Activated T-cell treated with anti-CD3 and anti-CD28 coated beads, Interleukin-2, amount 50 U/mL, for 1 hour (primary cell): ENCODE data around the gene ASCC2.
A peak's percentile ranks its signal among the peaks of the same experiment; 100 is the strongest.
"Not testable (repeated sequence)": the region's sequence is repeated elsewhere in the genome, so short reads cannot be mapped to it uniquely, and the experiment has no call there.

ENCODE experiments used
- DNase-seq: peaks from one replicate; pipeline ENCODE4 v3.0.0-alpha.2; 2020

The ASCC2 gene, protein sequence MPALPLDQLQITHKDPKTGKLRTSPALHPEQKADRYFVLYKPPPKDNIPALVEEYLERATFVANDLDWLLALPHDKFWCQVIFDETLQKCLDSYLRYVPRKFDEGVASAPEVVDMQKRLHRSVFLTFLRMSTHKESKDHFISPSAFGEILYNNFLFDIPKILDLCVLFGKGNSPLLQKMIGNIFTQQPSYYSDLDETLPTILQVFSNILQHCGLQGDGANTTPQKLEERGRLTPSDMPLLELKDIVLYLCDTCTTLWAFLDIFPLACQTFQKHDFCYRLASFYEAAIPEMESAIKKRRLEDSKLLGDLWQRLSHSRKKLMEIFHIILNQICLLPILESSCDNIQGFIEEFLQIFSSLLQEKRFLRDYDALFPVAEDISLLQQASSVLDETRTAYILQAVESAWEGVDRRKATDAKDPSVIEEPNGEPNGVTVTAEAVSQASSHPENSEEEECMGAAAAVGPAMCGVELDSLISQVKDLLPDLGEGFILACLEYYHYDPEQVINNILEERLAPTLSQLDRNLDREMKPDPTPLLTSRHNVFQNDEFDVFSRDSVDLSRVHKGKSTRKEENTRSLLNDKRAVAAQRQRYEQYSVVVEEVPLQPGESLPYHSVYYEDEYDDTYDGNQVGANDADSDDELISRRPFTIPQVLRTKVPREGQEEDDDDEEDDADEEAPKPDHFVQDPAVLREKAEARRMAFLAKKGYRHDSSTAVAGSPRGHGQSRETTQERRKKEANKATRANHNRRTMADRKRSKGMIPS

DNA sequence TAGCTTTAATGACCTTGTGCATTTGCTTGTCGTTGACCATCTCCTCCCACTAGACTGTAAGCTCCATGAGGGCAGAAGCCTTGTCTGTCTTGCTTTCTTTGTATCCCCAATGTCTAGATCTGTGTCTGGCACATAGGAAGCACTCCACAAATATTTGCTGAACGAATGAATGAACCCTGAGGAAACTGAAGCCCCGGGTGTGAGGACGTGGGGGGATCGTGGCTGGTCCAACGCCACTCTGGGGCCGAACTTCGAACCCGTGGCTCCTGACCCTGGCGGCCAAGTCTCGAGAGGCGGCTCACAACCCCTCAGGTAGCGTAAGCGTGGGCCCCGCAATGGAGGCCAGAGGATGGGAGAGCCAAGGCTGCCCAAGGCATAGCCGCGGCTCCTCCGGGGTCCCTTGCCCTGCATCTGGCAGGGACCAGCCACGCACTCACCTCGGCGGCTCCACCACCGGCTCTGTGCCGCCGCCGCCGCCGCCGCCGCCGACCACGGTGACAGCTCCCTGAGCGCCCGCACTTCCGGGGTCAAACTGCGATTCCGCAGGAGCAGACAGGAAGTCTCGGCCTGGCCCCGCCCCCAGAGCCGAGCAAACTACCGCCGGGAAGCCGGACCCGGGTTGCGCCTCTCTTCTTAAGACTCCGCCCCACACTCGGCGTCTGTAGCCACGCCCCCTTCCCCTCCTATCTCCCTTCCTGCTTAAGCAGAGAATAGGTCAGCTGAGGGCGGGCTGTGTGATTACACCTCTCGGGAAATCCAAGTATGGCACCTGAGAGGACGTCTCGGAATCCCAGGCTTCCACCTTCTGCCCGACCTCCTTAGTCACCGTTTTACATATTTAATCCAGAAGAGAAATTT lies at the start of gene ASCC2:
TSS of gene ASCC2 (minus strand) at position 534 of the 858 bp plus-strand sequence. CDS start 5,949 bp downstream, outside the sequence.
- DNase-seq: peak; percentile 98

DNA sequence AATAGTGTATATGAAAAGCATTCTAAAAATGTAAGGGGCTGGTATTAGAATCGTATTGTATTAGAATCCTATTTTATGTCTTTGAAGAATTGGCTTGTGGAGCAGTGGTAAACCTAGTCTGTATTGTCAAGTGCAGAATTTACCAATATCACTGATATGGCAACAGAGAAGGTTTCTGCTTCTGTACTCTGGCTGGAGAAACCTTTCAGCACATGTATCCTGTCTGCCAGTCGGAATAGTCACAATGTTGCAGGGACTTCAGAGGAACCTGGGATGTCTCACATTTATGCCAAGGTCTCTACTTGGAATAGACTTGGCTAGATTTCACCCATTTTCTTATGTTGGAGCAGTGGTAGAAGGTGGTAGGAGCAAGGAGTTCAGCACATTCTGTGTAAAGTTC lies 49.3 kb upstream of the ASCC2 start:
- DNase-seq: no peak

DNA sequence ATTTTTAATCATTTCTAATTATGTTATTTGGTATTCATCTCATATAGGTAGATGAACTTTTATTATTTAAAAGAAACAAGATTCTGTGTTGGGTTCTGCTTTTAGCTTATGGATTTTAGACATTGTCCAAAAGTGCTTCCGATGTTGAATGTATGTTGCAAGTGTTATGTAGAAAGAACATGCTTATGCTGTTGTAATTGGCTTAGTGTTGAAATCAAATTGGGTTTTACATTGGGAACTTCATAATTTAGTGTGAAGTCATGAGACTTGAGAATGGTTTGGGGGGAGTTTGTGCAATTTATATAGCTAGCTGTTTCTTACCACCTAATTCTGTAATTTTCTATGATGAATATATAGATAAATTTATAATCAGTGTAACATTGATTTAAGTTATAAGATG lies 48.5 kb upstream of the ASCC2 start:
- DNase-seq: no peak

DNA sequence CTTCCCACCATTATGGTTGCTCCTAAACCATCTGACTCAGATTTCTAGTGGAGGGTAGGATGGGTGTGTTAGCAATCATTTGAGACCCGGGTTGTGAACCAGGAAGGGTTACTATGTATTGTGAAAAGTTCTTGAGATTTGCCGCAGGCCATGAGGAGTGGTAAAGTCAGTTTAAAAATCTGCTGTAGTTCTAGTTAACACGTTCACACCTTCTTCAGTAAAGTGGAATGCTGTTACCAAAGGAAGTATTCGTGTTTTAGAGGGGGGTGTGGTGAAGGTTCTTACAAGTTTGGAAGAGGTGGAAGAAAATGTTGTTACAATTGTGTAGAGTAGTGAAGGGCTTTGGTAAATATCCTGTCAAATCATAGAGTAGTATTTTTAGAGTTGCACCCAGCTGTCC lies 47.5 kb upstream of the ASCC2 start:
- DNase-seq: no peak

DNA sequence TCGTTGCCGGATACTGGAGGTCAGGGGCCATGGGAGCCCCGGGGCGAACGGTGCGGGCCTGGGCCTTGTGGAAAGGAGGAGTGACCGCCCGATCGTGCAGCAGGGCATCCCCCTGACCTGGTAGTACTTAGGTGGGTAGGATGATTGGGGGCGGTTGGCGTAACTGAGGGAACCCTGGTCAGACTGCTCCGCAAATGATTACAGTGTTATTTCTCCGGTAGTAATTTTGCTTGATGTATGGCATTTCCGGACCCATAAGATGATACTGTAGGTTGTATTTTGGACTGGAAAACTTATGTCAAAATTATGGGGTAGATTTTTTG lies 45.7 kb upstream of the ASCC2 start:
- DNase-seq: no peak

DNA sequence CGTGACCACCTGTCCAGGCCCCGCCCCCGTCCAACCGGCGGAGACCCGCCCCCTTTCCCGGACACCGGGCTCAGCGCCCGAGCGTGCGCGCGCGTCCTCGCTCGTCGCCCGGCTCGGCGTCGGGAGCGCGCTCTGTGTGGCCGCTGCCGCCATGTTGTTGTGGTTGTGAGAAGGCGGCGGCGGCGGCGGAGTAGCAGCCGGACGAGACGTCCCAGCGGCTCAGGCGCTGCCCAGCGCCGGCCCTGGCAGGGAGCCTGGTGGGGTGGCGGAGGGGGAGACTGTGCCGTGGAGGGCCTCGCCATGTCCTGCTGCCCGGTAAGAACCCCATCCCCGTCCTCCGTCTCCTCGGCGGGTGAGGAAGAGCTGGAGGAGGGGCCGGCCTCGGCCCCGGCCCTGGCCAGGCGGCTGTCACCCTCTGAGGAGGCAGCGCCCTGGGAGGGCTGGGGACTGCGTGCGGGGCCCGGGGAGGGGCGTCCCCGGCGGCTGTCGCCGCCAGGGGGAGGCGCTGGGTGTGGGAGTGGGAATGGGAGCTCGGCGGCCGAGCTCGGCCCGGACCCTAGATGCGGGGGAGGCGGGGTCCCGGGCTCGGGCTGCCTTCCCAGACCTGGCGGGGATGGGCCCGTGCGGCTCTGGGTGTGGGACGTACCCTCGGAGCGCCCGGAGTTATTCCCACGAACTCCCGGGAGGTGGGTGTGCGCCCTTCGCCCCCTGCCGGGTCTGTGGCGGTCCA lies 45.1 kb upstream of the ASCC2 start, which contains the start of gene MTMR3:
TSS of gene MTMR3 (plus strand) at position 130 of the 730 bp plus-strand sequence. CDS start 87,886 bp downstream, outside the sequence.
- DNase-seq: peak; percentile 96

DNA sequence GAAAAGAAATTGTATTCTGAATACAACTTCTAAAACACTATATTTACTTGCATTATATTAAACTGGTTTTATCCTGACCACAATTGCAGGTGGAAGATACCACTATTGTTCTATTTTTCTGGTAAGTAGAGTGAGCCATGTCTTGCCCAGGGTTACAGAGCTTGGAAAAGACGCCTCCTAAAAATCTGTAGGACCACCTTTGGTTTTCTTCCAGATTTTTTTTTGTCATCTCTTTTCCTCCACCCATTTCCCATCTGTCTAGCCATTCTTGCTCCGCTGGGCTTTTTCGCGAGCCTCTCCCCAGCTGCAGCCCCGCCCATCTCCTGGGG lies 44.6 kb upstream of the ASCC2 start:
- no peak for DNase-seq

DNA sequence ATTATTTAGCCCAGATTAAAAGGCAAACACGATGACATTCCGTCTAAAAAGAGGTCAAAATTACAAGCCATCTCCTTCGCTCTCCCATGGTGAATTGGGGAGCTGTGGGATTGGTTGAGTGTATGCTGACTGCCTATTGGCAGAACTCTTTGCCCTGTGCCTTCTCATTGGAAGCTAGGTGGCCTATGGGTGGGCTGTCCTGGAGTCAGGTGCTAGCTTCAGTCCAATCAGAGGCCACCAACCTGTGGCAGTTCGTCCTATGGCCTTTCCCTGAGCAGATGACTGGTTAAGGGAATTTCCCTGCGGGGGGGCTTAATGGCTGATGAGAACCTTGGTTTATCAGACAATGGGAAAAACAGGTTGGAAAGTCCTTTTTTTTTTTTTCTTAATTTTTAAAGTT lies 41.7 kb upstream of the ASCC2 start:
- DNase-seq: no peak

DNA sequence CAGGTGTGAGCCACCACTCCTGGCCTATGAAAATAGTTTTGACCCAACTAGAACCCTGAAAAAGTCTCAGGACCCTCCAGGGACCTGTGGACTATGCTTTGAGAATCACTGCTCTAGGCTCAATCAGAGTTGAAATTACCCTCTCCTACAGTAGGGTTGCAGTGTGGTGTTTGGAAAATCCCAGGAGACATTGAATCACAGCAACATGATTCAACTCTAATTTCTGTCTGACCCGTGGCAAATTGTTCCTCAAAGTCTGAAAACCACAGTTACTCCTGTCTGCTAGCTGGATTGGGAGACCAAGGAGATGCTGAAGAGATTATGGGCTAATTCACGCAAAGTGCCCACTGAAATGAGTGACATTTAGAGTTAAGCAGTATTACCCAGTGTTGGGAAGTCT lies 39.5 kb upstream of the ASCC2 start:
- DNase-seq: no peak

DNA sequence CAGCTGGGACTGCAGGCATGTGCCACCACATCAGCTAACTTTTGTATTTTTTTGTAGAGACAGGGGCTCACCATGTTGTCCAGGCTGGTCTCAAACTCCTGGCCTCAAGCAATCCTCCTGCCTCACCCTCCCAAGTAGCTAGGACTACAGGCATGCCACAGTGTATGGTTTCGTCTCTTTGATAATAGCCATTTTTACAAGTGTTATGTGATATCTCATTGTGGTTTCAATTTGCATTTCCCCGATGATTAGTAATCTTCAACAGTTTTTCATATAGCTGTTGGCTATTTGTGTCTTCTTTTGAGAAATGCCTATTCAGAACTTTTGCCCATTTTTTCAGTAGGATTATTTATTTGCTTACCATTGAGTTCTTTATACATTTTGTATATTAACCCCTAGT lies 35.9 kb upstream of the ASCC2 start:
- no peak for DNase-seq

DNA sequence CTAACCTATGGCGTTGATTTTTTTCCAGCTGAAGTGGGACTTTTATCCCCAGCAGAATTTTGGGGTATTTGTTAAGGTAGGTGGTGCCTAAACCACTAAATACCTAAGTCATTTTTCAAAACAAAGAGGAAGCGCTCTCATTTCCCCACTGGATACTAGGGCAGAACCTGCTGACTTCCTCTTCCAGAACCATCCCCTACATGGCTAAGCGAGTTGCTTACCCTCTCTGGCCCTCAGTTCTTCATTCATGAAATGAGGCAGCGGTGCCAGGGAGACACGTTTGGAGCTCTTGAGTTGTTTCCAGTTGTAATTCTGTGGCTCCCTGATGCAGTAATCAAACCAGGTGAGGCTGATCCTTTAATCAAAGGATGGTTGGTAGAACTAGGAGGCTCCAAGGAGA lies 34.9 kb upstream of the ASCC2 start:
- DNase-seq: no peak

DNA sequence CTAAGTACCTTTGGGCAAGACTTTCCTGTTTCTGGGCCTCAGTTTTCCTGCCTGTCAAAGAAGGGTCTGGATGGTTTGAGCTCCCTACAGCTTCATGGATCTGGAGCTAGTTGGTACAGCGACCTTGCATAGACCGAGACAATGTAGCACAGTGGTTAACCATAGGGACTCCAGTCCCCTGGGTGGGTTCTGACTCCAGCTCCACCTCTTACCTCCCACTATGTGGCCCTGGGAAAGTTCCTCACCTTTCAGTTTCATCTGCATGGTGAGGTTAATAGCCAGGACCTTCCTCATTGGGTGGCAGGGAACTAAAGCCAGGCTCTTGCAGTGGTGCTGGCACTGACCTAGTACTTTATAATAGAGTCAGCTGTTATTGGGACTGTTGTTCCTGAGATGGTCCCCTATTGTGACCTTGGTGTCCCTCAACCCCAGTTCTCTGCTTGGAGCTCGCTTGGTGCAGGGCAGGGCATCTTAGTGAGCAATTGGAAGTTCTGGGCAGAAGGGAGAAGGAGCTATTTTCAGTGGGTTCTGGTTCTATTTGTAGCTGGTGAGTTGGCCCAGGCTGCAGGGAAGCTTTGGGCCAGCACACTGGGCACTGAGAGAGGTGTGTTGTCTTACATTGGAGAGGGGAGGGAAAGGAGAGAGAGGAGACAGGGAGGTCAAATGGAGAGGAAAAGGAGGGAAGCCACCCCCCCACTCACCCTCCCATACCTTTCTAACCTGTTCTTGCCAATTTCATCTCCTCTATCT lies 34.2 kb upstream of the ASCC2 start:
- no peak for DNase-seq

DNA sequence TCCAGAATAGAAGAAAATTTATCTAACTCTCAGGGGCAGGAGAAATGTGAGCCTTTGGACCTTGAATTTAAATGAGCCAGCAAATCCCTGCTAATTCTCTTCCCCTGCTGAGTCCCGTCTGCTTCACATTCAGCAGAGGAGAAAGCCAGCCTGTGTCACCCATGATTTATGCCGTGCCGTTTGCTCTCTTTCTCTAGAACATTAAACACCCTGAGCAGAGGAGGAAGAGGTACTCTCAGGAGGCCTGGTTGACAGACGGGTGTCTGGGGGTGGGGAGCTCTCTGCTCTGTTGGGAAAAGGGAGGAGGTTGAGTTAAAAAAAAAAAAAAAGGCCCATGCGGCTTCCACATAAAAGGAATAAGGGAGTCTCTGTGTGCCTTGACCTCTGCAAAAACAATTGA lies 33.6 kb upstream of the ASCC2 start:
- no peak for DNase-seq

DNA sequence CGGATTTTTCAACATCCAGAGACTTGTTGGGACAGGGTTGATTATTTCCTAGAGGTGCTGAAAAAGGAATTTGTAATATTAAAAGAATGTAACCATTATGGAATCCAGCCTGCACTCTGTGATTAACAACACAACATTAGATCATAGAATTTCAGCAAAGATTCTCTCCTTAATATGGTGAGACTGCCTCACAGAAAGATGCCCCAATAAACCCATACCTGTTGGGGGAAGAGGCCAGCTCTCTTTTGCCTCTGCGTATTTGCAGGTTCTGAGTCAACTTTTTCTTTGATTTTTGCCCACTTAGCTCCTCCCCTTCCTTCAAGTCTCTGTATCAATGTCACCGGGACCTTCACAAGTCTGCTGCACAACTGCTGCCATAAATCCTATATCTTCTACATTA lies 32.5 kb upstream of the ASCC2 start:
- no peak for DNase-seq

DNA sequence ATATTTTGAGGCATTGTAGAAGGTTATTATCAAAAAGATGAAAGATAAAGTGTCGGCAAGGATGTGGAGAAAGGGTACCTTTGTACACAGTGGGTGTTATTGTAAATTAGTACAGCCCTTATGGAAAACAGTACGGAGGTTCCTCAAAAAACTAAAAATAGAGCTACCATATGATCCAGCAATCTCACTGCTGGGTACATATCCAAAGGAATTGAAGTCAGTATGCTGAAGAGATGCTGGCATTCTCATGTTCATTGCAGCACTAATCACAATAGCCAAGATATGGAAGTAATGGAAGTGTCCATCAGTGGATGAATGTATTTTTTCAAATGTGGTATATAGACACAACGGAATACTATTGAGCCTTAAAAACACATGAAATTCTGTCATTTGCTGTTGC lies 29.8 kb upstream of the ASCC2 start:
- DNase-seq: no peak

DNA sequence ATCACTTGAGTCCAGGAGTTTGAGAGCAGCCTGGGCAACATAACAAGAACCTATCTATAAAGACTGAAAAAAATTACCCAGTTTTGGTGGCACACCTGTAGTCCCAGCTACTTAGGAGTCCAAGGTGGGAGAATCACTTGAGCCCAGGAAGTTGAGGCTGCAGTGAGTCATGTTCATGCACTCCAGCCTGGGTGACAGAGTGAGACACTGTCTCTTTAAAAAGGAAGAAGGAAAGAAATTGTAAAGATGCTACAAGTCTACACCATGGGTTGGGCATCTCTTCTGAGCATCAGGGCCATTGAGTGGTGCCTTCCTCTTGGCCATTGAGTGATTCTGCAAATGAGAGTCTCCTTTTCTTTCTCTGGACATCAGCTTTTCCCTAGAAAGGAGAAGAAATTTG lies 29.2 kb upstream of the ASCC2 start:
- no peak for DNase-seq

DNA sequence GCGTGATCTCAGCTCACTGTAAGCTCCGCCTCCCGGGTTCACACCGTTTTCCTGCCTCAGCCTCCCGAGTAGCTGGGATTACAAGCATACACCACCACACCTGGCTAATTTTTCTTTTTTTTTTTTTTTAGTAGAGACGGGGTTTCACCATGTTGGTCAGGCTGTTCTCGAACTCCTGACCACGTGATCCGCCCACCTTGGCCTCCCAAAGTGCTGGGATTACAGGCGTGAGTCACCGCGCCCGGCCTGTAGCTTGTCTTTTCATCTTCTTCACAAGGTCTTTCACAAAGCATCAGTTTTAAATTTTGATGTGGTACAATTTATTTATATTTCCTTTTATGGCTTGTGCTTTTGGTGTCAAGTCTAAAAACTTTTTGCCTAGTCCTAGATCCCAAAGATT lies 27.5 kb upstream of the ASCC2 start:
- DNase-seq: not testable (repeated sequence)

DNA sequence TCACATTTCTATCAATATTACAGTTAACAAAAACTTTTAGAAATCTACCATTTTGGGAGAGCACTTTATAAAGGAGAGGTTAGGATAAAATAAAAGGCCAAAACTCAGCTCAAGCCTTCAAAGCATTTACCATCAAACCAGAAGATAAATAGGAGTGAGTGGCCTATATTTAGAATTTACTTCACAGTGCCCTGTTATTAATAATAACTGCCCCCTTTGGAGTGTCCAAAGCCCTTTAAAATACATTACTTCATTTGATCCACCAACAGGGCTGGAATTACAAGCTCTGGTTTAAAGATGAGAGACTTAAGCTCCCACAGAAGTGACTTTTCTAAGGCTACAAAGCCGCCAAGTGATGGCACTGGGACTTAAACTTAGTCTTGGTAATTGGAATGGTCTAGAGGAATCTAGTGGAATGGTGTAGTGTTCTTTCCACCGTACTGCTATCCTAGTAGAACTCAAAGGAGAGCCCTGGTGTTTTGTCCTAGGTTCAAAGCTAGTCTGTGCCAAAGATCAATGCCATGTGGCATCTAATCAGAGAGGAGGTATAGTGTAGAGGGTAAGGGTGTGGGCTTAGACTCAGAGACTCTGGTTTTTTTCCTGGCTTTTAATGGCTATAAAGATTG lies 23.7 kb upstream of the ASCC2 start:
- DNase-seq: no peak

DNA sequence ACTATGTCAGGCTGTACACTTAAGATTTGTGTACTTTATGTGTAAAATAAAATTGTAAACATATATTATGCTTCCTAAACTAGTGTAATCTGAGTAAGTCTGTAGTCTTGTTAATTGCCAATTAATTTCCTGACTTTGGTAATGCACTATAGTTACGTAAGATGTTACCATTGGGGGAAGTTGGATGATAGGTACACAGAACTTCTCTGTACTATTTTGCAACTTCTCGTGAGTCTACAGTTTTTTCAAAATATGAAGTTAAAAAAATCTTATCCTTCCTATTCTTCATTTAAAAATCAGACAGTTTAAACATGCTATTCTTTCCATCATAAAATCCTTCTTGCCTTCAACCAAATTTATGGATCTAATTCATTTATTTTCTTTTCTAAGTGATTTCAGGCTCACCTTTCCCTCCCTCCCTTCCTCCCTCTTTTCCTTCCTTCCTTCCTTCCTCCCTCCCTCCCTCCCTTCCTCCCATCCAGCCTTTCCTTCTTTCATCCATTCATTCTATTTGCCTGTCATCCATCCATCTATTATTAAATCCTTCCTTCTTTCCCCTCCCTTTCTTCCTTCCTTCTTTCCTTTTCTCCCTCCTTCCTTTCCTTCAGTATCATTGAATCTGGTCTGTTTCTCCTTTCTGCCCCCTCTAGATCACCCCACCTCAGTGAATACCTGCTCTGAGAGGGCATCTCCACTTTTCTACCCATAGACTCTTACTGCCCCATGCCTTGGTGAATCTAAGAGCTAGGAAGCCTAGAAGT lies 22.1 kb upstream of the ASCC2 start:
- no peak for DNase-seq

DNA sequence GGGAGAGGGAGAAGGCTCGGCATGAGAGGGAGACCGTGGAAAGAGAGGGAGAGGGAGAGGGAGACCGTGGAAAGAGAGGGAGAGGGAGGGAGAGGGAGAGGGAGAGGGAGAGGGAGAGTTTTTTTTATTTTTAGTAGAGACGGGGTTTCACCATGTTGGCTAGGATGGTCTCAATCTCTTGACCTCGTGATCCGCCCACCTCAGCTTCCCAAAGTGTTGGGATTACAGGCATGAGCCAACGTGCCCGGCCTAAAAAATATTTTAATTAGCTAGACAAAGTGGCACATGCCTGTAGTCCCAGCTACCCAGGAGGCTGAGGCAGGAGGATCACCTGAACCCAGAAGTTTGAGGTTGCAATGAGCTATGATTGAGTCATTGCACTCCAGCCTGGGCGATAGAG lies 21.0 kb upstream of the ASCC2 start:
- DNase-seq: not testable (repeated sequence)

DNA sequence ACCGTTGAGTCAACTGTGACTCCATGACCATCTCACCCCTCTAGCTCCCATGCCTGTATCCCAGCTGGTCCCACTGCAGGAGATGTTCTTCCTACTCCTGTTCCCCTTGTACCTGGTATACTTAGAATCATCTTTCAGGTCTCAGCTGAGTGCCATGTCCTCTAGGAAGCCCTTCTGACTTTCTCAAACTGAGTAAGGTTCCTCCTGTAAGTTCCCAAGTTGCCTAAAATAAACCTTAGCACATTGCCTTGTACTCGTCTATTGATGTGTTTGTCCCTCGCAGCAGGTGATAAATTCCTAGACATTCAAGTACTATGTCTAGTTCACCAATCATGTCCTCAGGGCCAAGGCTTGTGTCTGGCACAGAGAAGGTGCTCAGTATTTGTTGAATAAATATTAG lies 18.4 kb upstream of the ASCC2 start:
- DNase-seq: no peak
